Right lobe of liver (tissue), 6 donors: ENCODE results near the gene KIF14. TPM values are rescaled to one million over a fixed set of nuclear protein-coding genes. Genes with fewer than 3 reads are reported as not detected.

Experiments used
- ATAC-seq, 4 donors: fragments of 200-7000 bp; cut with Tn5 transposase; one replicate each; pipeline ENCODE4 v1.9.1; 2020; ENCODE audit warnings: mild to moderate bottlenecking in 4 of 4, moderate library complexity in 4 of 4
- DNase-seq, 3 donors: peaks; one replicate each; pipeline ENCODE4 v3.0.0-alpha.2; 2020
- H3K27ac ChIP-seq, 3 donors: fragments of 200-600 bp; one replicate each; pipeline ENCODE4 v1.8.0; 2022
- H3K27me3 ChIP-seq, 2 donors: fragments of 200-600 bp; one replicate each; pipeline ENCODE4 v1.8.0; 2022
- H3K36me3 ChIP-seq, 4 donors: fragments of 200-600 bp; sonication (generic) in 1 of 4; one replicate each; pipeline versions ENCODE4 v1.5.1 to v1.8.0; 2017 to 2022; ENCODE audit warnings: control low read depth in 1 of 4
- H3K4me1 ChIP-seq, 4 donors: fragments of 200-600 bp; sonication (generic) in 1 of 4; one replicate each; pipeline versions ENCODE4 v1.5.1 to v1.8.0; 2017 to 2022; ENCODE audit warnings: control low read depth in 1 of 4
- H3K4me3 ChIP-seq, 3 donors: fragments of 200-600 bp; one replicate each; pipeline ENCODE4 v1.8.0; 2022
- H3K9me3 ChIP-seq, 4 donors: fragments of 200-600 bp; sonication (generic) in 1 of 4; one replicate each; pipeline versions ENCODE4 v1.5.1 to v1.8.0; 2017 to 2022; ENCODE audit warnings: control low read depth in 1 of 4
- POLR2A ChIP-seq: fragments of 450-650 bp; IDR thresholded peaks from one replicate; pipeline ENCODE4 v1.6.1; 2017; ENCODE audit warnings: antibody characterized with exemption, mild to moderate bottlenecking
- WGBS: methylation state at CpG from one replicate; pipeline ENCODE4 v1.1.6; 2018; ENCODE audit warnings: low coverage, low lambda C conversion rate; ENCODE audit not compliant: insufficient coverage; ENCODE audit errors: missing lambda C conversion rate; 5-methylcytosine and 5-hydroxymethylcytosine counted together
- intact Hi-C, 2 donors: fragments of 100-400 bp; cut with DNase I; formaldehyde crosslinking; loops; one replicate each; pipeline versions ENCODE4 v1.11.2 to v1.14.1; 2022
- total RNA-seq, 6 experiments: library from RNA; depleted of rRNA in 2 of 6; stranded (reverse); fragments of >200 nt in 2 of 6; fragmentation: NEBNext Ultra II Directional in 3 of 6; extraction: Animal tissue kit (Norgen Biotek cat#: 25700) in 3 of 6; gene quantifications; one replicate each; pipeline versions ENCODE4 v1.1.0 to v1.2.4, GENCODE V29; 2016 to 2023
- TF ChIP-seq, protein P1 (sequence below), 4 donors: fragments of 200-600 bp in 3 of 4; fragments of 450-650 bp in 1 of 4; IDR thresholded peaks; one replicate each; pipeline versions ENCODE4 v1.5.1 to v1.8.0; 2016 to 2022; ENCODE audit warnings: antibody characterized with exemption in 4 of 4, mild to moderate bottlenecking in 2 of 4
- donor health status: DM: no; HTN: yes; CAD: no.
- donor health status: DM: no; HTN: no; CAD: no.
- donor health status: DM: no; HTN: no; CAD: no.
- donor health status: DM: no; HTN: yes; CAD: no.
- donor health status: DM: no; HTN: yes; CAD: no.

The KIF14 gene
- total RNA-seq, 6 experiments from 2014 or later = 0.15 to 0.49 (median 0.38) TPM

DNA sequence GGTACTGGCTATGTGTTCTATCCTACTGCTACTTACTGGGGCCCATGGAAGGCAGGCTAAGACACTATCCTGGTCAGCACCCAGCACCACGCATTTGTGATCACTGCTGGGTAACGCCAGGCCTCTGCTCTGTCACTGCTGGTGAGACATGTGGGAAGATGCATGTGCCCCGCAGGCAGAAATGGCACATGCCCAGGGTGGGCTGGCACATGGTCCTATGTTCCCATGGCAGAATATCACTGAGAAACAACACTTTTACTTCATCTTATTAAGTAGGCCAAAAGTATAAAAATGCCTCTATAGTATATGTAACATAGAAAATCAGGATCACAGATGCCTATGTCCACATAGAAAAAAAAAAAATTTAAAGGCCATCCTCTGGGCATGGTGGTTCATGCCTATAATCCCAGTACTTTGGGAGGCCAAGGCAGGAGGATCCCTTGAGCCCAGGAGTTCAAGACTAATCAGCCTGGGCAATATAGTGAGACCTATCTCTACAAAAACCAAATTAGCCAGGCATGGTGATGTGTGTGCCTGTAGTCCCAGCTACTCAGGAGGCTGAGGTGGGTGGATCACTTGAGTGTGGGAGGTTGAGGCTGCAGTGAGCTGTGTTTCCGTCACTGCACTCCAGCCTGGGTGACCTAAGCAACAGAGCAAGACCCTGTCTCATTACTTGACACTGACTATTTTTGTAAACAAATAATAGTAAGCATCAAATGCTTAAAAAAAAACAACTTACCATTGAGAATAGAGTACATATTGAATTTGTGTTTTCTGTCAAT lies 37.7 kb upstream of the KIF14 start:
- 100% methylated on average over 1 of the region's 4 CpGs for WGBS
- no peaks in the 10 kb centered on the region for H3K27me3 ChIP-seq
- intact Hi-C loops = no loop called here
- DNase-seq (no peak), ATAC-seq (no peak)
- H3K9me3 ChIP-seq = no peaks in the 10 kb centered on the region
- H3K4me1 ChIP-seq = no peaks in the 10 kb centered on the region
- TF ChIP-seq POLR2A = no peak
- TF ChIP-seq, protein P1, sequence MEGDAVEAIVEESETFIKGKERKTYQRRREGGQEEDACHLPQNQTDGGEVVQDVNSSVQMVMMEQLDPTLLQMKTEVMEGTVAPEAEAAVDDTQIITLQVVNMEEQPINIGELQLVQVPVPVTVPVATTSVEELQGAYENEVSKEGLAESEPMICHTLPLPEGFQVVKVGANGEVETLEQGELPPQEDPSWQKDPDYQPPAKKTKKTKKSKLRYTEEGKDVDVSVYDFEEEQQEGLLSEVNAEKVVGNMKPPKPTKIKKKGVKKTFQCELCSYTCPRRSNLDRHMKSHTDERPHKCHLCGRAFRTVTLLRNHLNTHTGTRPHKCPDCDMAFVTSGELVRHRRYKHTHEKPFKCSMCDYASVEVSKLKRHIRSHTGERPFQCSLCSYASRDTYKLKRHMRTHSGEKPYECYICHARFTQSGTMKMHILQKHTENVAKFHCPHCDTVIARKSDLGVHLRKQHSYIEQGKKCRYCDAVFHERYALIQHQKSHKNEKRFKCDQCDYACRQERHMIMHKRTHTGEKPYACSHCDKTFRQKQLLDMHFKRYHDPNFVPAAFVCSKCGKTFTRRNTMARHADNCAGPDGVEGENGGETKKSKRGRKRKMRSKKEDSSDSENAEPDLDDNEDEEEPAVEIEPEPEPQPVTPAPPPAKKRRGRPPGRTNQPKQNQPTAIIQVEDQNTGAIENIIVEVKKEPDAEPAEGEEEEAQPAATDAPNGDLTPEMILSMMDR (IDR thresholded peaks at IDR 0.05) = no peak
- no peak overlapping the region for H3K27ac ChIP-seq
- H3K4me3 ChIP-seq = no peak overlapping the region
- peaks cover 0 to 38% (median 8%) of the 10 kb centered on the region in 4 donors for H3K36me3 ChIP-seq

DNA sequence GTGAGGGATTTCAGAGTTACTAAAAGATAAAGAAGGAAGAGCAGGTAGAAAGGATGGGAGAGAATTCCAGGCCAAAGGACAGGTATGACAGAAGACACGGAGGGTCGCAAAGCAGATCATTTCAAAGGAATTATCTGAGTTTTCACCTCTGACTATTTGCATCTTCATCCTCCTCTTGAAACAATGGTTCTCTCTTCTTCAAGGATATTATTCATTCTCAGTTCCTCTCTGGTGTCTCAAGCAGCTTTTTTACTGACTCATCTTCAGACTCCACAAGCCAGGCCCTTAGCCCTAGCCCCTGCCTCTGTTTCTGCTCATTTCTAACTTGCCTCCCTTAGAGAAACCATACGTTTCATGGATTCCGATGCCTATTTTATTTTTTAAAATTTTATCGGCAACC lies 34.1 kb upstream of the KIF14 start:
- 93% methylated on average over 5 of the region's 5 CpGs for WGBS
- H3K4me3 ChIP-seq = no peak overlapping the region
- no peak for TF ChIP-seq POLR2A
- TF ChIP-seq, protein P1 (IDR thresholded peaks at IDR 0.05) = no peak
- intact Hi-C loops = no loop called here
- H3K36me3 ChIP-seq = peaks cover 0 to 18% (median 3%) of the 10 kb centered on the region in 4 donors
- ATAC-seq = no peak
- no peaks in the 10 kb centered on the region for H3K4me1 ChIP-seq
- no peak overlapping the region for H3K27ac ChIP-seq
- H3K27me3 ChIP-seq = no peaks in the 10 kb centered on the region
- H3K9me3 ChIP-seq = no peaks in the 10 kb centered on the region
- DNase-seq = no peak

DNA sequence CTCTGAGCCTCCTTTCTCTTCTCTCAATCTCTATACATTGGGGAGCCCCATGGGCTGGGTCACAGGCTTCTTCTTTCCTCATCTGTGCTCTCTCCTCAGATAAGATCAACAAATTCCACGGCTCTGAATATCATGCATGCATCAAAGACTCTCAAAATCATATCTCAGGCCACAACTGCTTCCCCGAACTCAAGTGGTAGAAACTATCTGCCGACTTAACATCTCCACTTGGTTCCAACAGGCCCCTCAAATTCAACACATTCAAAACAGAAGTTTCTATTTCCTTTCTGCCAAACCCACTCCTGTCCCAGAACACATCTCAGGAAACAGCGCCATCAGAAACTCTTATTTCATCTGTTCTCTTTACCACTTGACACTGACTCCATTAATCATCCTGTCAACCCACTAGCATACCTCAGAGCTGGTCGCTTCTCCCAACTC lies 32.5 kb upstream of the KIF14 start:
- H3K36me3 ChIP-seq = peaks cover 0 to 20% (median 6%) of the 10 kb centered on the region in 4 donors
- TF ChIP-seq, protein P1 (IDR thresholded peaks at IDR 0.05) = no peak
- no peak for TF ChIP-seq POLR2A
- H3K27me3 ChIP-seq = no peaks in the 10 kb centered on the region
- ATAC-seq (no peak), DNase-seq (no peak)
- intact Hi-C loops = no loop called here
- H3K4me1 ChIP-seq = no peaks in the 10 kb centered on the region
- H3K27ac ChIP-seq = no peak overlapping the region
- no peaks in the 10 kb centered on the region for H3K9me3 ChIP-seq
- H3K4me3 ChIP-seq = no peak overlapping the region
- 77% methylated on average over 5 of the region's 5 CpGs for WGBS

DNA sequence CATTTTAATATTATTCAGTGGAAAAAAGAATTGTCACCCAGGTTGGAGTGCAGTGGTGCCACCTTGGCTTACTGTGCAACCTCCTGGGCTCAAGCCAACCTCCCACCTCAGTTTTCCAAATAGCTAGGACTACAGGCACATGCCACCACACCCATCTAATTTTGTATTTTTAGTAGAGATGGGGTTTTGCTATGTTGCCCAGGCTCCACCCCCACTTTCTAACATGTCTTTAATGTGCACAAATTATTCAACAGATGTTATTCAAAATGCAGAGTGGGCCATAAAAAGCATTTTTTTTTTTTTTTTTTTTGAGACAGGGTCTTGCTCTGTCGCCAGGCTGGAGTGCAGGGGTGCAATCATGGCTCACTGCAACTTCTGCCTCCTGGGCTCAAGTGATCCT lies 31.8 kb upstream of the KIF14 start:
- H3K4me3 ChIP-seq = no peak overlapping the region
- H3K27ac ChIP-seq = no peak overlapping the region
- peaks cover 0 to 18% (median 6%) of the 10 kb centered on the region in 4 donors for H3K36me3 ChIP-seq
- intact Hi-C loops = no loop called here
- H3K4me1 ChIP-seq = no peaks in the 10 kb centered on the region
- DNase-seq = no peak
- TF ChIP-seq POLR2A = no peak
- H3K27me3 ChIP-seq = no peaks in the 10 kb centered on the region
- ATAC-seq = no peak
- no peaks in the 10 kb centered on the region for H3K9me3 ChIP-seq
- 100% methylated on average over 1 of the region's 1 CpG for WGBS

DNA sequence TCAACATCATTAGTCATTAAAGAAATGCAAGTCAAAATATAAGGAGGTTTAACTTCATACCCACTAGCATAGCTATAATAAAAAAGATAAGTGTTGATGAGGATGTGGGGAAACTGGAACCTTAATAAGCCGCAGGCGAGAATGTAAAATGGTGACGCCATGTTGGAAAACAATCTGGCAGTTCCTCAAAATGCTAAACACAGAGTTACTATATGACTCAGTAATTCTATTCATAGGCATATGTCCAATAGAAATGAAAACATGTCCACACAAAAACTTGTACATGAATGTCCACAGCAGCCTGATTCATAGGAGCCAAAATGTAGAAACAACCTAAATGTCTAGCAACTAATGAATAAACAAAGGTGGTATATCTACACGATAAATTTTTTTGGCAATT lies 26.0 kb upstream of the KIF14 start:
- TF ChIP-seq, protein P1 (IDR thresholded peaks at IDR 0.05) = no peak
- Histone ChIP-seq H3K9me3 (no peaks in the 10 kb centered on the region), H3K4me3 (no peak overlapping the region), H3K36me3 (peaks cover 0 to 23% (median 5%) of the 10 kb centered on the region in 4 donors), H3K4me1 (no peaks in the 10 kb centered on the region), H3K27me3 (no peaks in the 10 kb centered on the region), H3K27ac (no peak overlapping the region)
- WGBS = 86% methylated on average over 4 of the region's 4 CpGs
- intact Hi-C loops = no loop called here
- ATAC-seq (no peak), DNase-seq (no peak)
